Measurements from ENCODE around the gene RPL7L1.

RPL7L1 gene

DNA sequence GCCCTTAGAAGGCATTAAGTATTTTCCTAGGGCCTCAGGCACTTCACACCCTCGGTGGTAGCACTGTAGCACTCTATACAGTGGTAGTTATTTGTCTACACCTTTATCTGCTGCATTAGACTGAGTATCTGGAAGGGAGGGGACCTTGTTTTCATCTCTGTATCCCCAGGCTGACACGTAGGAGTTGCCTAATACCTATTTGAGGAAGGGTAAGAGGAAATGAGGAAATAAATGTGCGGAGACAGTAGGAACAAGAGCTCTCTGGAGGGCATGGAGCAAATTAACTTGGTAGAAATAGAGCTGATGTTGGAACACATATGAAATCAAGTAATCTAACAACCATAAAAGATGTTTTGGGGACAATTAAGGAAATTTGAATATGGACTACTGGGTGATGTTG, 53.8 kb downstream of the RPL7L1 start:
- DNase-seq (ENCODE audit: low spot score) = no peak

DNA sequence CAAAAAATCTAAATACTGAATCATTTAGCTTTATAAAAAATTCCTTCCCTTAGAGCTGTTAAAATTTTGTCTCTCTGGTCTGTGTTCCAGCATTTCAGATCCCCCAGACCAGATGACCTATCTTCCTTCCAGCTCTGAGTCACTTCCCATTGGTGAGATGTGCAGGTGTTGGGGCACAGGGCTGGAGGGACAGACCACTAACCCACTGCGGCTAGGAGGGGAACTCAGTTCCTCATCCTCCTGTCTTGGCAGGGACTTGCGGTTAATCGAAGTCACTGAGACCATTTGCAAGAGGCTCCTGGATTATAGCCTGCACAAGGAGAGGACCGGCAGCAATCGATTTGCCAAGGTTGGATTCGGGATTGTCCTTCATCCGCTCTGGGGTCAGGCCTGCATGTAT, 55.9 kb downstream of the RPL7L1 start:
- no peak for DNase-seq (ENCODE audit: low spot score)

DNA sequence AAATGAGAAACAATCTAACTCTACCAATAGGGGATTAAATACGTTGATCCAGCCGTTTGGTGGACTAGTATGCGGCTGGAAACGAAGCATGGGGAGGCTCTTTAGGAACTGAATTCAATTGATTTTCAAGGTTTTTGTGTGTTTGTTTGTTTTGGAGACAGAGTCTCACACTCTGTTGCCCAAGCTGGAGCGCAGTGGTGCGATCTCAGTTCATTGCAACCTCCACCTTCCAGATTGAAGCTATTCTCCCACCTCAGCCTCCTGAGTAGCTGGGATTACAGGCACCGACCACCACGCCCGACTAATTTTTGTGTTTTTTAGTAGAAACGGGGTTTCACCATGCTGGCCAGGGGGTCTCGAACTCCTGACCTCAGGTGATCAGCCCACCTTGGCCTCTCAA, 57.0 kb downstream of the RPL7L1 start:
- DNase-seq (ENCODE audit: low spot score) = no peak

DNA sequence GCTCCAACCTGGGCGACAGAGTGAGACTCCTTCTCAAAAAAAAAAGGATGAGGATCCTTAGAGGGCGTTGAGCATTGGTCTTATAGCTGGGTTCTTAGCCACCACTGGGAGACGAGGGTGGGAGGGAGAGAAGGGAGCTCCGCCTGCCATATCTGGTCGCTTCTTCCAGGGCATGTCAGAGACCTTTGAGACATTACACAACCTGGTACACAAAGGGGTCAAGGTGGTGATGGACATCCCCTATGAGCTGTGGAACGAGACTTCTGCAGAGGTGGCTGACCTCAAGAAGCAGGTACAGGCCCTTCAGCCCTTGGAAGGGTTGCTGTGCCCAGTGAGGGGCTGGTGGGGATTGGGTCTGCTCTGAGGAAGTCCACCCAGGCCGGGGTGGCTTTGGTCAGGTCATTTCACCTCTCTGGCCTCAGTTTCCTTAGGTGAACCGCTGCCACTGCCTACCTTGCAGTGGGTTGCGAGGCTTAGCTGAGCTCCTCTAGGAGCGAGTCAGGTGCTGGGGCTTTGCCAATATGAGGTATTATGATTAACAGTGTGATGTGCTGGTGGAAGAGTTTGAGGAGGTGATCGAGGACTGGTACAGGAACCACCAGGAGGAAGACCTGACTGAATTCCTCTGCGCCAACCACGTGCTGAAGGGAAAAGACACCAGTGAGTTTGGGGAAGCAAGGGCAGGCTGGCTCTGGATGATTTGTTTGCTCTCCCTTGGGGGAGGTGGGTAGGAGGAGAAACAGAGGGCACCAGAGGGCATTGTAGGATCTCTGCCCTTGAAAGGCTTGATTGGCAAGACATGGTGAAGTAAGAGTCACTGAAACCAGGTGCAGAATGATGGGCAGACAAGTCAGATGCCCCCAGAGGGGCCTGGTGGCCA, 58.4 kb downstream of the RPL7L1 start:
- DNase-seq (ENCODE audit: low spot score) = no peak

DNA sequence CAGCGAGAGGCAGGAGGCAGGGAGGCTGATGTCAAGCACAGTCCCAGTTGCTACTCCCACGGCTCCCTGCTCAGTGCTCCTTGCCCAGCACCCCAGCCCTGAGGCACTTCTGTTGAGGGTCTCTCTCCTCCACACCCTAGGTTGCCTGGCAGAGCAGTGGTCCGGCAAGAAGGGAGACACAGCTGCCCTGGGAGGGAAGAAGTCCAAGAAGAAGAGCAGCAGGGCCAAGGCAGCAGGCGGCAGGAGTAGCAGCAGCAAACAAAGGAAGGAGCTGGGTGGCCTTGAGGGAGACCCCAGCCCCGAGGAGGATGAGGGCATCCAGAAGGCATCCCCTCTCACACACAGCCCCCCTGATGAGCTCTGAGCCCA, 59.0 kb downstream of the RPL7L1 start:
- DNase-seq (ENCODE audit: low spot score) = no peak

DNA sequence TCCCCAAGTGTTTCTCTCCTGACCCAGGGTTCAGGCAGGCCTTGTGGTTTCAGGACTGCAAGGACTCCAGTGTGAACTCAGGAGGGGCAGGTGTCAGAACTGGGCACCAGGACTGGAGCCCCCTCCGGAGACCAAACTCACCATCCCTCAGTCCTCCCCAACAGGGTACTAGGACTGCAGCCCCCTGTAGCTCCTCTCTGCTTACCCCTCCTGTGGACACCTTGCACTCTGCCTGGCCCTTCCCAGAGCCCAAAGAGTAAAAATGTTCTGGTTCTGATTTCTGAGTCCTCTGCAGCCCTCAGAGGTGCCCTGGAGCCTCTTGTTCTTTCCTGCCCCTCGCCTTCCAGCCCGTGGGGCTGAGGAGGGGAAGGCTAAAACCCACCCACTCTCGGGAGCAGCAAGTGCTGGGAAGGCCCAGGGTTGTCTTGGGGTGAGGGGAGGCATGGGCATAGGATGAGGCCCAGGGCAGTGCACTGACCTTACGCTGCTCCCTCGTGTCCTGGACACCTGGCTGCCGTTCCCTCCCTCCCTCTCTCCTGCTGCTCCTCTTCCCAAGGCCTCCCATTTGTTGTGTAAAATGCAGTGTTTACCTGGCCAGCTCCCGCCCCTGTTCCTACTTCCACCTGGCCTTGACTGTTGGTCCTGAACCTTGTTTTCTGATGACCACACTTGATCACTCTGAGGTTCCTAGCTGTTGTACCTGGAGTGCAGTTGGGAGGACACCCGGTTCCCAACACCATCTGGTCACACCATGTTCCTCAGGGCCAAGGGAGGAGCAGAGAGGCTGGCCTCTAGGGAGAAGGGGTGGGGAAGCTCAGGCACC, 59.8 kb downstream of the RPL7L1 start:
- no peak for DNase-seq (ENCODE audit: low spot score)
